GM12864 (cell line): ENCODE data around the gene ZNF529.
A peak's percentile ranks its signal among the peaks of the same experiment; 100 is the strongest.

Experiments
- DNase-seq: peaks from one replicate; pipeline ENCODE4 v3.0.0-alpha.2; 2011; ENCODE audit warnings: low read depth
- H3K4me3 ChIP-seq: 2 replicates; pipeline ENCODE4 v1.5.1; 2011; ENCODE audit warnings: mild to moderate bottlenecking, low read depth, low read length, control low read depth
- TF ChIP-seq, protein P1 (sequence below): IDR thresholded peaks from 2 replicates; pipeline ENCODE4 v1.5.1; 2011; ENCODE audit warnings: low read depth, mild to moderate bottlenecking, moderate library complexity, low read length, control low read depth, inconsistent platforms; ENCODE audit errors: missing control alignments

The ZNF529 gene

DNA sequence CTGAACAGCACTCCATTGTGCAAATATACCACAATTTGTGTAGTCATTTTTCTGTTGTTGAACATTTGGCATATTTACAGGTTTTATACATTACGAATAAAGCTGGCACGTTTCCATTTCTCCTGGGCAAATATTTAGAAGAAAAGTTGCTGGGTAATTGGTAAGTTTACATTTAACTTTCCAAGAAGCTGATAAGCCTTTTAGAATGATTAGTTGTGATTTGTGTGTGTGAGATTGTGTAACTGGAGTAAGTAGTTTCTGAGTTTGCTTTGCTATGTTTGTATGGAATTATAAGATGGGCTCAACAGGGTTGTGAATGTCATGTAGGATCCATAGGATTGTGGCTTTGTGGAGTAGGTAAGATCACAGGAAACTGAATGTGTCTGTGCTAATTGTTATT is 1.6 kb upstream of the ZNF529 start:
- TF ChIP-seq, protein P1, sequence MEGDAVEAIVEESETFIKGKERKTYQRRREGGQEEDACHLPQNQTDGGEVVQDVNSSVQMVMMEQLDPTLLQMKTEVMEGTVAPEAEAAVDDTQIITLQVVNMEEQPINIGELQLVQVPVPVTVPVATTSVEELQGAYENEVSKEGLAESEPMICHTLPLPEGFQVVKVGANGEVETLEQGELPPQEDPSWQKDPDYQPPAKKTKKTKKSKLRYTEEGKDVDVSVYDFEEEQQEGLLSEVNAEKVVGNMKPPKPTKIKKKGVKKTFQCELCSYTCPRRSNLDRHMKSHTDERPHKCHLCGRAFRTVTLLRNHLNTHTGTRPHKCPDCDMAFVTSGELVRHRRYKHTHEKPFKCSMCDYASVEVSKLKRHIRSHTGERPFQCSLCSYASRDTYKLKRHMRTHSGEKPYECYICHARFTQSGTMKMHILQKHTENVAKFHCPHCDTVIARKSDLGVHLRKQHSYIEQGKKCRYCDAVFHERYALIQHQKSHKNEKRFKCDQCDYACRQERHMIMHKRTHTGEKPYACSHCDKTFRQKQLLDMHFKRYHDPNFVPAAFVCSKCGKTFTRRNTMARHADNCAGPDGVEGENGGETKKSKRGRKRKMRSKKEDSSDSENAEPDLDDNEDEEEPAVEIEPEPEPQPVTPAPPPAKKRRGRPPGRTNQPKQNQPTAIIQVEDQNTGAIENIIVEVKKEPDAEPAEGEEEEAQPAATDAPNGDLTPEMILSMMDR = no peak
- DNase-seq = no peak
- H3K4me3 ChIP-seq = no peak overlapping the region; the same call in 1 of the 2 replicates

DNA sequence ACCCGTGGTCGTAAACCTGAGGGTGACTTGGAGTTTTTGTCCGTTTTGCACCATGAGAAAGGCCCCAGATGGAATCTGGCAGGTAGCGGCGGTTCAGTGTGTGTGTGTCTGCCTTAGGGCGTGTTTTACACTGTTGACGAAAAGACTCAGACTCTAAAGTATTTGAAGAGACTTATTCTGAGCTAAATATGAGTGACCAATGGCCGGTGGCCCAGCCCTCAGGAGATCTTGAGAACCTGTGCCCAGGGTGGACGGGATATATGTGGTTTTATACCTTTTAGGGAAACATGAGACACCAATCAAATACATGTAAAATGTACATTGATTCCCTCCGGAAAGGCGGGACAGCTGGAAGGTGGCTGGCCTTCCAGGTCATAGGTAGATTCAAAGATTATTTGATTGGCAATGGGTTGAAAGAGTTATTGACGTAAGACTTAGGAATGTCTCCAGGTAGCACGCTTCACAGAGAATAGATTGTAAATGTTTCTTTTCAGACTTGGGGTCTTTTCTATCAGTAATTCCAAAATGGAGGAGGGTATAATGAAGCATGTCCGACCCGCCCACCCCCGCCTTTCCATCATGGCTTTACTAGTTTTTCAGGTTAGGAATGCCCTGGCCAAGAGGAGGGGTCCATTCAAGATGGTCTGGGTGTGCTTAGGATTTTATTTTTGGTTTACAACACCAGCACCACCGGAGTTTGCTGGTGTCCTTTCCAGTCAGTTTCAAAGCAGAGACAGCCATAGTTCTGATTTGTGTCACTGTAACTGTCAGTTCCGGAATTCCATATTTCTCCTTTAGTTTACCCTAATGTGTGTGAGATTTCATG is 1.0 kb upstream of the ZNF529 start:
- peak; percentile 1 for DNase-seq
- peak overlapping the region; percentile 97 for H3K4me3 ChIP-seq
- TF ChIP-seq, protein P1 = no peak

DNA sequence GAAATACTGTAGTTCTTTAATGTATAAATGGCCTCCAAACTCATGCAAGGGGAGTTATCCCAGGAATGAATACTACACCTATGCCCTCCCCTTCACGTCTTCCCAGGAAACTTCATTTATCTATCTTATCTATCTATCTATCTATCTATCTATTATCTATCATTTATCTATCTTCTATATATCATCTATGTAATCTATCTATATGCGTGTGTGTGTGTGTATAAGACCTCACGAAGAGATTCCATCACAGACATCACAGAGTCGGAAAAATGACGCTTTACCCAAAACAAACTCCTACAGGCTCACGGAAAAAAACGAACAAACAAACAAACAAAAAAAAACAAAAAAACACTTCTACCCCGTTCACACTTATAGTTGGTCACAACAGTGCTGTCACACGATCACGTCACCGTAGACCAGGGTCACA is 486 bp downstream of the ZNF529 start:
- peak overlapping the region; percentile 97 for H3K4me3 ChIP-seq
- TF ChIP-seq, protein P1 = no peak
- DNase-seq = no peak

DNA sequence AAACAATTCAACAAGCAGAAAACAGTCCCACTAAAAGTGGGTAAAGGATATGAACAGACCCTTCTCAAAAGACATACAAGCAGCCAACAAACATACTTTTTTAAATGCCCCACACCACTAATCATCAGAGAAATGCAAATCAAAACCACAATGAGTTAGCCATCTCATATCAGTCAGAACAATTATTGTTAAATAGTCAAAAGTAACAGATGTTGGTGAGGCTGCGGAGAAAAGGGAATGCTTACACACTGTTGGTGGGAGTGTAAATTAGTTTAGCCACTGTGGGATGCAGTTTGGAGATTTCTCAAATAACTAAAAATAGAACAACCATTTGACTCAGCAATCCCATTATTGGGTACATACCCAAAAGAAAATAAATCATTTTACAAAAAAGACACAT is 8.7 kb downstream of the ZNF529 start:
- DNase-seq = no peak
- TF ChIP-seq, protein P1 = no peak
- no peak overlapping the region for H3K4me3 ChIP-seq

DNA sequence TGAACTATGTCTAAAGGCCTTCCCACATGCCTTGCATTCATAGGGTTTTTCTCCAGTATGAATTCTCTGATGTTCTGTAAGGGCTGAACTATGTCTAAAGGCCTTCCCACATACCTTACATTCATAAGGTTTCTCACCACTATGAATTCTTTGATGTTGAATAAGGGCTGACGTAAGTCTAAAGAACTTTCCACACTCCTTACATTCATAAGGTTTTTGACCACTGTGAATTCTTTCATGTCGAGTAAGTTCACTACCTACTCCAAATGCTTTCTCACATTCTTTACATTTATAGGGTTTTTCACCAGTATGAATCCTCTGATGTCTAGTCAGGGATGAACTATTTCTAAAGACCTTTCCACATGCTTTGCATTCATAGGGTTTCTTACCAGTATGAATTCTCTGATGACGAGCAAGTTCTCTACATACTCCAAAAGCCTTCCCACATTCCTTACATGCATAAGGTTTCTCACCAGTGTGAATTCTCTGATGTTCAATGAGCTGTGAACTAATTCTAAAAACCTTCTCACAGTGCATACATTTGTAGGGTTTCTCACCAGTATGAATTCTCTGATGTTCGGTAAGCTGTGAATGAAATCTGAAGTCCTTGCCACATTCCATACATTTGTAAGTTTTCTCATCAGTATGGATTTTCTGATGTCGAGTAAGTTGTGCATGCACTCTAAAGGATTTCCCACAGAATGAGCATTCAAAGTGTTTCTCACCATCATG is 25.9 kb downstream of the ZNF529 start:
- TF ChIP-seq, protein P1 = no peak
- DNase-seq = no peak
- no peak overlapping the region for H3K4me3 ChIP-seq

DNA sequence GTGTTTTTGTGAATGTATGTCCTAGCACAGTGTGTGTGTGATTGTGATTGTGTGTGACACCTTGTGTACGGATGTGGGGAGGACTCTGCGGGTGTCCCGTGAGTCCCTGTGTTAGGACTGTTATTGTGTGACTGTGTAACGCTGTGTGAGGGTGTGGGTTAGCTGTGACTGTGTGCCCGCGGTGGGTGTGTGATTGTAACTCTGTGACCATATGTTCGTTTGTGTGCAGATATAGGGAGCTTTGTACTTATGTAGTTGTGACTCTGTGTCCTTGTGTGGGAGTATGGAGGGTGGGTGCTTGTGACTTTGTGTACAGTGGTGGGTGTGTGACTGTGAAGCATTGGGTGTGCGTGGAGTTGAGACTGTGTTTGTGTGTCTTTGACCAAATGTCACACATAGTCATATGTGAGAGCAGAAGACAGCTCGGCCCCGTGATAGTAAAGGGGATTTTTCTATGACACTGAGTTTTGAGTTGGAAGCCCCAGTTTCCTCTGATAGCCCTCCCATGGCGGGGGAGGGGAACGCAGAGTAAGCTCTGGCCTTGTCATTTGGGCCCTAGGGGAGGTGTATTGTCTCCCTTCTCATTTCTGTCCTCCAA is 44.1 kb downstream of the ZNF529 start:
- TF ChIP-seq, protein P1 = no peak
- peak; percentile 25 for DNase-seq

More for the DNA sequence above, 44.1 kb downstream of the ZNF529 start:
- H3K4me3 ChIP-seq = peak overlapping the region; percentile 82
